Loucy (cell line): ENCODE measurements around the gene CLTCL1.
"Not testable (repeated sequence)": the region's sequence is repeated elsewhere in the genome, so short reads cannot be mapped to it uniquely, and the experiment has no call there.

Experiments used
- H2AFZ ChIP-seq: fragments of 200-600 bp; sonication (generic); 2 replicates; pipeline ENCODE4 v1.6.0; 2016; ENCODE audit warnings: antibody characterized with exemption, mild to moderate bottlenecking, low read length, moderate library complexity
- H3F3A ChIP-seq: fragments of 200-600 bp; 2 replicates; pipeline ENCODE4 v1.6.0; 2016; ENCODE audit warnings: antibody characterized with exemption, low read depth, mild to moderate bottlenecking
- H3K27me3 ChIP-seq: fragments of 200-600 bp; sonication (generic); 2 replicates; pipeline ENCODE4 v1.6.1; 2014; ENCODE audit warnings: low read length, mild to moderate bottlenecking; ENCODE audit not compliant: insufficient read depth, poor library complexity, severe bottlenecking
- H3K36me3 ChIP-seq: fragments of 200-600 bp; sonication (generic); 2 replicates; pipeline ENCODE4 v1.6.1; 2016; ENCODE audit warnings: low read length; ENCODE audit not compliant: insufficient read depth
- H3K4me1 ChIP-seq: fragments of 200-600 bp; sonication (generic); 2 replicates; pipeline ENCODE4 v1.5.1; 2014; ENCODE audit warnings: low read length, mild to moderate bottlenecking; ENCODE audit not compliant: insufficient read depth, poor library complexity, severe bottlenecking
- H3K4me2 ChIP-seq: fragments of 200-600 bp; sonication (generic); 2 replicates; pipeline ENCODE4 v1.6.0; 2014; ENCODE audit warnings: antibody characterized with exemption, low read length, low read depth, mild to moderate bottlenecking; ENCODE audit not compliant: poor library complexity, severe bottlenecking
- H3K4me3 ChIP-seq: fragments of 200-600 bp; sonication (generic); 2 replicates; pipeline ENCODE4 v1.5.1; 2014; ENCODE audit warnings: low read length, mild to moderate bottlenecking, mixed read lengths; ENCODE audit not compliant: poor library complexity, severe bottlenecking
- H3K79me2 ChIP-seq: fragments of 200-600 bp; sonication (generic); 2 replicates; pipeline ENCODE4 v1.6.1; 2014; ENCODE audit warnings: low read length; ENCODE audit not compliant: insufficient read depth
- H3K9ac ChIP-seq: fragments of 200-600 bp; sonication (generic); 2 replicates; pipeline ENCODE4 v1.6.0; 2014; ENCODE audit warnings: mild to moderate bottlenecking, low read depth, low read length, moderate library complexity; ENCODE audit not compliant: poor library complexity, severe bottlenecking
- H3K9me2 ChIP-seq: fragments of 200-600 bp; sonication (generic); replicated peaks from 2 replicates; pipeline ENCODE4 v1.6.1; 2016; ENCODE audit warnings: low read depth, low read length, mixed read lengths
- H3K9me3 ChIP-seq: fragments of 200-600 bp; sonication (generic); 2 replicates; pipeline ENCODE4 v1.6.1; 2014; ENCODE audit warnings: mild to moderate bottlenecking, antibody characterized with exemption, low read length, low read depth; ENCODE audit not compliant: insufficient read depth
- H4K20me1 ChIP-seq: fragments of 200-600 bp; sonication (generic); 2 replicates; pipeline ENCODE4 v1.6.0; 2014; ENCODE audit warnings: antibody characterized with exemption, low read length, mild to moderate bottlenecking; ENCODE audit not compliant: insufficient read depth, poor library complexity, severe bottlenecking
- EZH2phosphoT487 ChIP-seq: fragments of 200-600 bp; IDR thresholded peaks from 2 replicates; pipeline ENCODE4 v1.6.1; 2018; ENCODE audit warnings: antibody characterized with exemption, mild to moderate bottlenecking, moderate library complexity, borderline replicate concordance
- TF ChIP-seq, protein P1 (sequence below): fragments of 200-600 bp; sonication (generic); conservative IDR thresholded peaks from 2 replicates; pipeline ENCODE4 v1.5.1; 2014; ENCODE audit warnings: mild to moderate bottlenecking, antibody characterized with exemption, low read length

CLTCL1 gene

DNA sequence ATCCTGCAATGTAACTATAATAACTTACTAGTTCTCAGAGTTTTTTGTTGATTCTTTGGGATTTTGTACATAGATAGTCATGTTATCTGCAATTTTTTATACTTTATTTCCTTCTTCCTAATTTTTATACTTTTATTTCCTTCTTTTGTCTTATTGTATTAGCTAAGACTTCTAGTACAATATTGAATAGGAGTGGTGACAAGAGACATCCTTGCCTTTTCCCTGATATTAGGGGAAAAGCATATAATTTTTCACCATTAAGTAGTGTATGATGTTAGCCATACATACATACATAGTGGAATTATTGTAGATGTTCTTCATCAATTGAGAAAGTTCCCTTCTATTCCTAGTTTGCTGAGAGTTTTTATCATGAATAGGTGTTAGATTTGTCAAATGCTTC is 27.8 kb upstream of the CLTCL1 start:
- Histone ChIP-seq H2AFZ (no peak overlapping the region), H3K9me2 (no peaks in the 10 kb centered on the region), H3K4me3 (no peak overlapping the region), H3K4me1 (no peaks in the 10 kb centered on the region), H3K9me3 (peaks cover 5% of the 10 kb centered on the region; the same call in 1 of the 2 replicates), H3K27me3 (no peaks in the 10 kb centered on the region), H4K20me1 (no peaks in the 10 kb centered on the region), H3F3A (no peaks in the 10 kb centered on the region), H3K36me3 (no peaks in the 10 kb centered on the region), H3K9ac (no peak overlapping the region), H3K79me2 (no peaks in the 10 kb centered on the region), H3K4me2 (no peak overlapping the region)
- TF ChIP-seq, protein P1, sequence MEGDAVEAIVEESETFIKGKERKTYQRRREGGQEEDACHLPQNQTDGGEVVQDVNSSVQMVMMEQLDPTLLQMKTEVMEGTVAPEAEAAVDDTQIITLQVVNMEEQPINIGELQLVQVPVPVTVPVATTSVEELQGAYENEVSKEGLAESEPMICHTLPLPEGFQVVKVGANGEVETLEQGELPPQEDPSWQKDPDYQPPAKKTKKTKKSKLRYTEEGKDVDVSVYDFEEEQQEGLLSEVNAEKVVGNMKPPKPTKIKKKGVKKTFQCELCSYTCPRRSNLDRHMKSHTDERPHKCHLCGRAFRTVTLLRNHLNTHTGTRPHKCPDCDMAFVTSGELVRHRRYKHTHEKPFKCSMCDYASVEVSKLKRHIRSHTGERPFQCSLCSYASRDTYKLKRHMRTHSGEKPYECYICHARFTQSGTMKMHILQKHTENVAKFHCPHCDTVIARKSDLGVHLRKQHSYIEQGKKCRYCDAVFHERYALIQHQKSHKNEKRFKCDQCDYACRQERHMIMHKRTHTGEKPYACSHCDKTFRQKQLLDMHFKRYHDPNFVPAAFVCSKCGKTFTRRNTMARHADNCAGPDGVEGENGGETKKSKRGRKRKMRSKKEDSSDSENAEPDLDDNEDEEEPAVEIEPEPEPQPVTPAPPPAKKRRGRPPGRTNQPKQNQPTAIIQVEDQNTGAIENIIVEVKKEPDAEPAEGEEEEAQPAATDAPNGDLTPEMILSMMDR, result no peak
- no peak for TF ChIP-seq EZH2phosphoT487

DNA sequence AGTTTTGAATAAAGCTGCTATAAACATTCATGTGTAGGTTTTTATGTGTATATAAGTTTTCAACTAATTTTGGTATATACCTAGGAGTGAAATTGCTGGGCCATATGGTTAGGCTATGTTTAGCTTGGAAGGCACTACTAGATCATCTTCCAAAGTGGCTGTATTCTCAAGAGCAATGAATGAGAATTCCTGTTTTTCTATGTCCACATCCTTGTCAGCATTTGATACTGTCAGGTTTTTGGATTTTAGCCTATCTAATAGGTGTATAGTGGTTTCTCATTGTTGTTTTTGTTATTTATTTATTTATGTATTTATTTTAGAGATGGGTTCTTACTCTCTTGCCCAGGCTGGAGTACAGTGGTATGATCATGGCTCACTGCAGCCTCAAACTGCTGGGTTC is 26.3 kb upstream of the CLTCL1 start:
- H2AFZ ChIP-seq, result no peak overlapping the region
- no peaks in the 10 kb centered on the region for H3K9me2 ChIP-seq
- H4K20me1 ChIP-seq, result no peaks in the 10 kb centered on the region
- H3K9me3 ChIP-seq, result peaks cover 5% of the 10 kb centered on the region; the same call in 1 of the 2 replicates
- no peaks in the 10 kb centered on the region for H3F3A ChIP-seq
- H3K36me3 ChIP-seq, result no peaks in the 10 kb centered on the region
- H3K4me2 ChIP-seq, result no peak overlapping the region
- H3K9ac ChIP-seq, result no peak overlapping the region
- H3K4me1 ChIP-seq, result no peaks in the 10 kb centered on the region
- no peaks in the 10 kb centered on the region for H3K79me2 ChIP-seq
- no peaks in the 10 kb centered on the region for H3K27me3 ChIP-seq
- TF ChIP-seq EZH2phosphoT487, result no peak
- TF ChIP-seq, protein P1, result no peak
- no peak overlapping the region for H3K4me3 ChIP-seq

DNA sequence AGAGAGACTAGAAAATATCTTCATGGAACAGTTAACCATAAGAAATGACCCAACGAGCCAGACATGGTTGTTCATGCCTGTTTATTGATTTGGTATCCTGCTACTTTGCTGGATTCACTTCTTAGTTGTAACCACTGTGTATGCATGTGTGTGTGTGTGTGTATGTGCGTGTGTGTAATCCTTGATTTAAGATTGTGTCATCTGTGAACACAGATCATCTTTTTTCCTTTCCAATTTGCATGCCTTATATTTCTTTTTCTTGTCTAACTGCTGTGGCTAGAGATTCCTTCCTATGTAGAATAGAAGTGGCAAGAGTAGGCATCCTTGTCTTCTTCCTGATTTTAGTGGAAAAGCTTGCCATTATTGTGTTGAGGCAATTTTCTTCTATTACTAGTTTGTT is 16.4 kb upstream of the CLTCL1 start:
- H3K4me3 ChIP-seq, result no peak overlapping the region
- H3K4me1 ChIP-seq, result no peaks in the 10 kb centered on the region
- H3K4me2 ChIP-seq, result no peak overlapping the region
- TF ChIP-seq EZH2phosphoT487, result no peak
- TF ChIP-seq, protein P1, result no peak
- no peak overlapping the region for H2AFZ ChIP-seq
- H3K9ac ChIP-seq, result no peak overlapping the region
- H3K9me2 ChIP-seq, result no peaks in the 10 kb centered on the region
- no peaks in the 10 kb centered on the region for H3K9me3 ChIP-seq
- H4K20me1 ChIP-seq, result no peaks in the 10 kb centered on the region
- H3K27me3 ChIP-seq, result no peaks in the 10 kb centered on the region
- no peaks in the 10 kb centered on the region for H3F3A ChIP-seq
- H3K36me3 ChIP-seq, result no peaks in the 10 kb centered on the region
- H3K79me2 ChIP-seq, result no peaks in the 10 kb centered on the region

DNA sequence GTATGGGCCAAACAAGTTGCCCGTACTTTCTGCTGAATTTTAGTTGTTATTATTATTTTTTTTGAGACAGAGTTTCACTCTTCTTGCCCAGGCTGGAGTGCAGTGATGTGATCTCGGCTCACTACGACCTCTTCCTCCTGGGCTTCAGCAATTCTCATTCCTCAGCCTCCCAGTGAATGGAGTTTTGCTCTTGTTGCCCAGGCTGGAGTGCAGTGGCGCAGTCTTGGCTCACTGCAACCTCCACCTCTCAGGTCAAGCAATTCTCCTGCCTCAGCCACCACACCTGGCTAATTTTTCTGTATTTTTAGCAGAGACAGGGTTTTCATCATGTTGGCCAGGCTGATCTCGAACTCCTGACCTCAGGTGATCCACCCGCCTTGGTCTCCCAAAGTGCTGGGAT is 15.0 kb upstream of the CLTCL1 start:
- H3F3A ChIP-seq, H4K20me1 ChIP-seq, H3K36me3 ChIP-seq, H3K9me2 ChIP-seq, H2AFZ ChIP-seq, H3K27me3 ChIP-seq, H3K9me3 ChIP-seq, H3K9ac ChIP-seq, H3K79me2 ChIP-seq, H3K4me3 ChIP-seq, H3K4me1 ChIP-seq, H3K4me2 ChIP-seq: not testable (repeated sequence)
